Spleen (tissue), 11 donors: ENCODE data around the gene RHBDF2. TPM values are rescaled to one million over a fixed set of nuclear protein-coding genes. Genes with fewer than 3 reads are reported as not detected.

ENCODE experiments used
- DNase-seq: peaks from one replicate; pipeline ENCODE4 v3.0.0-alpha.2; 2020
- H3K27ac ChIP-seq, 8 donors: fragments of 200-600 bp; sonication (generic) in 7 of 8; 1 replicate in 4 of 8; 2 replicates in 4 of 8; pipeline versions ENCODE4 v1.5.0 to v1.8.0; 2016 to 2021; ENCODE audit warnings: inconsistent platforms in 4 of 8, mild to moderate bottlenecking in 4 of 8, moderate library complexity in 1 of 8
- H3K27me3 ChIP-seq, 7 donors: fragments of 200-600 bp; sonication (generic) in 6 of 7; replicated peaks in 1 of 7; 1 replicate in 4 of 7; 2 replicates in 3 of 7; pipeline versions ENCODE4 v1.5.0 to v1.8.0; 2016 to 2021; ENCODE audit warnings: inconsistent platforms in 3 of 7, mild to moderate bottlenecking in 1 of 7
- H3K36me3 ChIP-seq, 6 donors: fragments of 200-600 bp; sonication (generic) in 5 of 6; 1 replicate in 4 of 6; 2 replicates in 2 of 6; pipeline versions ENCODE4 v1.5.0 to v1.8.0; 2016 to 2021; ENCODE audit warnings: inconsistent platforms in 2 of 6
- H3K4me1 ChIP-seq, 6 donors: fragments of 200-600 bp; sonication (generic) in 5 of 6; 1 replicate in 3 of 6; 2 replicates in 3 of 6; pipeline versions ENCODE4 v1.5.0 to v1.8.0; 2016 to 2021; ENCODE audit warnings: inconsistent platforms in 3 of 6
- H3K4me3 ChIP-seq, 8 donors: fragments of 200-600 bp; sonication (generic) in 7 of 8; 1 replicate in 4 of 8; 2 replicates in 4 of 8; pipeline versions ENCODE4 v1.5.0 to v1.8.0; 2016 to 2021; ENCODE audit warnings: inconsistent platforms in 4 of 8, mild to moderate bottlenecking in 4 of 8, moderate library complexity in 2 of 8
- H3K9me3 ChIP-seq, 8 donors: fragments of 200-600 bp; sonication (generic) in 7 of 8; 1 replicate in 4 of 8; 2 replicates in 4 of 8; pipeline versions ENCODE4 v1.5.0 to v1.8.0; 2016 to 2021; ENCODE audit warnings: inconsistent platforms in 4 of 8
- POLR2A ChIP-seq, 3 donors: fragments of 450-650 bp; IDR thresholded peaks; one replicate each; pipeline ENCODE4 v1.5.1; 2017; ENCODE audit warnings: antibody characterized with exemption in 3 of 3, mild to moderate bottlenecking in 1 of 3
- POLR2AphosphoS5 ChIP-seq, 3 donors: sonication (generic); formaldehyde crosslinking; IDR thresholded peaks; one replicate each; pipeline ENCODE4 v1.5.1; 2017; ENCODE audit warnings: antibody characterized with exemption in 3 of 3
- WGBS, 5 donors: extraction: QIAGEN DNeasy Blood & Tissue Kit in 3 of 5; methylation state at CpG; one replicate each; pipeline versions ENCODE4 v1.1.5 to v1.1.7; 2013 to 2018; 5-methylcytosine and 5-hydroxymethylcytosine counted together
- intact Hi-C: fragments of 100-400 bp; cut with DNase I; formaldehyde crosslinking; loops from one replicate; pipeline ENCODE4 v1.15.0; 2023; ENCODE audit warnings: low total_unique reads
- polyA plus RNA-seq, 3 donors: library from polyadenylated mRNA; stranded (reverse); fragments of 200-250 nt; gene quantifications; one replicate each; pipeline ENCODE4 v1.2.1, GENCODE V29; 2013
- total RNA-seq, 7 donors: library from RNA; depleted of rRNA in 3 of 7; stranded (reverse); fragments of >200 nt in 3 of 7; fragmentation: NEBNext Ultra II Directional in 4 of 7; extraction: Animal tissue kit (Norgen Biotek cat#: 25700) in 4 of 7; gene quantifications; one replicate each; pipeline versions ENCODE4 v1.1.0 to v1.2.1, GENCODE V29; 2016 to 2021
- TF ChIP-seq, protein P1 (sequence below), 11 experiments: fragments of 200-600 bp in 7 of 11; fragments of 450-650 bp in 4 of 11; sonication (generic) in 4 of 11; IDR thresholded peaks in 8 of 11; conservative IDR thresholded peaks in 3 of 11; 1 replicate in 7 of 11; 2 replicates in 4 of 11; pipeline versions ENCODE4 v1.4.0 to v1.8.0; 2016 to 2021; ENCODE audit warnings: antibody characterized with exemption in 11 of 11, inconsistent platforms in 4 of 11, mild to moderate bottlenecking in 1 of 11
- donor health status: healthy with polysubstance abuse.
- donor health status: DM: no; HTN: no; CAD: no; lungs with moderate emphysema.
- donor health status: DM: no; HTN: no; CAD: no.
- donor health status: Bipolar disorder and iron deficiency.
- donor health status: healthy.
- donor health status: DM: no; HTN: no; CAD: no.
- donor health status: DM: yes; HTN: yes; CAD: no.

Gene RHBDF2
- total and polyA plus RNA-seq, 10 donors: 31.4 to 147 (median 97.9) TPM

DNA sequence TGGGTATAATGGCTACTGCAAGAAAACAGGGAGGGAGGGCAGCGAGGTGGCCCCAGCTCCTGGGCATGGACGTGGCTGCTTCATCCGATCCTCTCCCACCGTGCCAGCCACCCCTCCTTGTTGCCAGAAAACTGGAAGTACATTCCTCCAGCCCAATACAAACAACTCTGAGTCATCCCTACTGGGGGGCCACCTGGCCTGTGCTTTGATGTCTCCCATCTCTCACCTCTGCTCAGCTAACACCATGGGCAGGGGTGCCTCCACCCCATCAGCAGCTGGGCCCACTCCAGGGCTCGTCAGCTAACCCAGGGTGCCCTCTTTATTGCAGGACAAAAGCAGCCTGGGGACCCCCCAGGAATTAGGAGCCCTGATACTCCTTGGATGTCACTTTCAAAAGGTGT, 2.0 kb downstream of the RHBDF2 start:
- intact Hi-C loops: no loop called here
- TF ChIP-seq, protein P1, sequence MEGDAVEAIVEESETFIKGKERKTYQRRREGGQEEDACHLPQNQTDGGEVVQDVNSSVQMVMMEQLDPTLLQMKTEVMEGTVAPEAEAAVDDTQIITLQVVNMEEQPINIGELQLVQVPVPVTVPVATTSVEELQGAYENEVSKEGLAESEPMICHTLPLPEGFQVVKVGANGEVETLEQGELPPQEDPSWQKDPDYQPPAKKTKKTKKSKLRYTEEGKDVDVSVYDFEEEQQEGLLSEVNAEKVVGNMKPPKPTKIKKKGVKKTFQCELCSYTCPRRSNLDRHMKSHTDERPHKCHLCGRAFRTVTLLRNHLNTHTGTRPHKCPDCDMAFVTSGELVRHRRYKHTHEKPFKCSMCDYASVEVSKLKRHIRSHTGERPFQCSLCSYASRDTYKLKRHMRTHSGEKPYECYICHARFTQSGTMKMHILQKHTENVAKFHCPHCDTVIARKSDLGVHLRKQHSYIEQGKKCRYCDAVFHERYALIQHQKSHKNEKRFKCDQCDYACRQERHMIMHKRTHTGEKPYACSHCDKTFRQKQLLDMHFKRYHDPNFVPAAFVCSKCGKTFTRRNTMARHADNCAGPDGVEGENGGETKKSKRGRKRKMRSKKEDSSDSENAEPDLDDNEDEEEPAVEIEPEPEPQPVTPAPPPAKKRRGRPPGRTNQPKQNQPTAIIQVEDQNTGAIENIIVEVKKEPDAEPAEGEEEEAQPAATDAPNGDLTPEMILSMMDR (IDR thresholded peaks at IDR 0.05 in 8 of 11, conservative IDR thresholded peaks at IDR 0.05 in 3 of 11): no peak
- peak in 2 of 3 donors; percentile 9 to 27 for TF ChIP-seq POLR2AphosphoS5 (IDR thresholded peaks at IDR 0.05)
- Histone ChIP-seq H3K36me3 (peaks cover 0 to 33% (median 3%) of the 10 kb centered on the region in 6 donors), H3K4me1 (peaks cover 46 to 95% (median 80%) of the 10 kb centered on the region in 6 donors), H3K4me3 (peak overlapping the region; percentile 51 to 99 (median 91)), H3K9me3 (no peaks in the 10 kb centered on the region), H3K27me3 (no peaks in the 10 kb centered on the region), H3K27ac (peak overlapping the region; percentile 88 to 98 (median 95))
- 45 to 74% (median 61%) methylated on average over 5 of the region's 5 CpGs for WGBS, 5 donors
- DNase-seq: no peak

DNA sequence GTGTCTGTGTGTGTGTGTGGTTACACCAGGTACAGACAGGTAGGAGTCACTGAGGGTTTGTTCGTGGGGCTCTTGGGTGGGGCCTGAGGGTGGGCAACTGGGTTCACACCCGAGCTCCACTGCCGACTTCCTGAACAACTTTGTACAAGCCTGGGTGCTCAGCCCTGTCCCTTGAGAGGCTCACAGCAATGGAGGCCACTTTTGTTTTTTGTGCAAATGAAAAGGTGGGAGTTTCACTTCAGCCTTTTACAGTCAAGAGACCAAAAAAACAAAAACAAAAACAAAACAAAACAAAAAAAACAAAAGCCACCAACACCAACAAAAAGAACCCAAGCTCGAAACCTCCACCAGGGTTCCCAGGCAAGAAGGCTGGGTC, 2.4 kb downstream of the RHBDF2 start:
- no peak for TF ChIP-seq POLR2A (IDR thresholded peaks at IDR 0.05)
- TF ChIP-seq, protein P1 (IDR thresholded peaks at IDR 0.05 in 8 of 11, conservative IDR thresholded peaks at IDR 0.05 in 3 of 11): peak in 1 of 11 experiments; percentile 7
- peak overlapping the region in 7 of 8 donors; percentile 51 to 99 (median 91) for H3K4me3 ChIP-seq

DNA sequence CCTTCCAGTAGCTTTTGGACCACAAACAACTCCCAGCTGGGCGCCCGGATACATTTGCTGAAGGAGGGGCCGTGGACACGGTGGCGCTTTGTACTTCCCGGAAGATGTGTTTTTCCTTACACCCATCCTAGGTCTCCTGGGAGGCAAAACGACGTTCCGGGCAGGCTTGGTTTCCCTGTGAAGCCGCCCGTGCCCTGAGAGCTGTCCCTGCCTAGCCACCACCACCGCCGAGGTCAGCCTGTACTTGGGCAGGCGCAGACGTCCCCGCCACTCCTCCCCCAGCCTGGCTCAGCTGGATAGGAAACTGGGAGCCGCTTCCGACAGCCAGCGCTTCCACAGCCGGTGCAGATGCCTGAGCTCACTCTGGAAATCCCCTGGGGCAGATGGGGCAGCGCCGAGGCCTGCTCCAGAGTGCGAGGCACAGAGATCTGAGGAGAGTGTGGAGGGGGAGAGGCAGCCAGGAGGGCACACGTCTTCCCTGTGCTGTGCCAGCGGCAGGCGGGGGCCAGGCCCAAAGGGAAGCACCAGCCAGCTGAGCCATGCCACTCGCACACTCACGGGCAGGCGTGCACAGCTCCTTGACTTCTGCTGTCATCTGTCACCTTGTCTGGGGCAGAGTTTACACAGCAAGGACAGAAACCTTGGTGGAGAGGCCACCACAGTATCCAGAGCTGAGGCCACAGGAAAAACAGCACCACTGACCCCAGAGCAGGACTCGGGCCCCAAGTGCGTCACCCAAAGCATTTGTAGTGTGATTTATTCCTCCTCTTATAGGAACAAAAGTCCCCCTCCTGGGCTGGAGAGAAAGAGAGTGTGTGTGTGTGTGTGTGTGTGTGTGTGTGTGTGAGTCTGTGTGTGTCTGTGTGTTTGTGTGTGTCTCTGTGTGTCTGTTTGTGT, 3.0 kb downstream of the RHBDF2 start:
- intact Hi-C loops: no loop called here
- Histone ChIP-seq H3K4me1 (peaks cover 56 to 98% (median 89%) of the 10 kb centered on the region in 6 donors), H3K27me3 (no peaks in the 10 kb centered on the region), H3K9me3 (no peaks in the 10 kb centered on the region), H3K36me3 (peaks cover 0 to 33% (median 3%) of the 10 kb centered on the region in 6 donors), H3K27ac (peak overlapping the region; percentile 79 to 98 (median 93)), H3K4me3 (peak overlapping the region in 6 of 8 donors; percentile 7 to 99 (median 91))
- 42 to 60% (median 55%) methylated on average over 27 to 31 of the region's 31 CpGs for WGBS, 5 donors
- DNase-seq: peak; percentile 89
- TF ChIP-seq, protein P1 (IDR thresholded peaks at IDR 0.05 in 8 of 11, conservative IDR thresholded peaks at IDR 0.05 in 3 of 11): no peak
- TF ChIP-seq POLR2AphosphoS5 (IDR thresholded peaks at IDR 0.05): peak; percentile 75 to 84 (median 84)

More for the DNA sequence above, 2.4 kb downstream of the RHBDF2 start:
- DNase-seq: no peak
- Histone ChIP-seq H3K27me3 (no peaks in the 10 kb centered on the region), H3K27ac (peak overlapping the region; percentile 88 to 98 (median 95)), H3K4me1 (peaks cover 49 to 95% (median 83%) of the 10 kb centered on the region in 6 donors), H3K9me3 (no peaks in the 10 kb centered on the region), H3K36me3 (peaks cover 0 to 33% (median 3%) of the 10 kb centered on the region in 6 donors)
- WGBS, 5 donors: 25 to 46% (median 37%) methylated on average over 4 of the region's 4 CpGs
- intact Hi-C loops: no loop called here

DNA sequence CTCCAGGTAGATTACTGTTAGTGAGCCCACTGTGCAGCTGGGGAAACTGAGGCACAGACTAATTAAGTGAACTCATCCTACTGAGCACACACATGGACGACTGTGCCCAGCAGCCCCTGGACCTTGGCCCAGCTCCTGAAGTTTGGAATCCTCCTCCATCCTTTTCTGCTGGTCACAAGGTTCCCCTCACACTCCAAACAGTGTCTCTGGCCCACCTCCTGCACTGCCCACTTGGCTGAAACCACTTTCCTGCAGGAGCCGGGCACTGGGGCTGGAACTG, 3.6 kb downstream of the RHBDF2 start:
- no peak for DNase-seq
- no peaks in the 10 kb centered on the region for H3K27me3 ChIP-seq
- peaks cover 62 to 98% (median 94%) of the 10 kb centered on the region in 6 donors for H3K4me1 ChIP-seq
- no peaks in the 10 kb centered on the region for H3K9me3 ChIP-seq
- TF ChIP-seq POLR2A (IDR thresholded peaks at IDR 0.05): no peak
- TF ChIP-seq, protein P1 (IDR thresholded peaks at IDR 0.05 in 8 of 11, conservative IDR thresholded peaks at IDR 0.05 in 3 of 11): no peak
- TF ChIP-seq POLR2AphosphoS5 (IDR thresholded peaks at IDR 0.05): no peak
- 59 to 79% (median 72%) methylated on average over 2 of the region's 2 CpGs for WGBS, 5 donors
- peak overlapping the region; percentile 79 to 98 (median 93) for H3K27ac ChIP-seq
- H3K36me3 ChIP-seq: peaks cover 0 to 33% (median 3%) of the 10 kb centered on the region in 6 donors
- peak overlapping the region in 4 of 8 donors; percentile 7 to 99 (median 96) for H3K4me3 ChIP-seq
- intact Hi-C loops: no loop called here
